Lung (tissue), 12 donors: ENCODE results near the gene INSC. TPM values are rescaled to one million over a fixed set of nuclear protein-coding genes. Genes with fewer than 3 reads are reported as not detected.

Source experiments
- ATAC-seq: fragments of 200-7000 bp; cut with Tn5 transposase; one replicate; pipeline ENCODE4 v1.9.1; 2020; ENCODE audit warnings: moderate number of reproducible peaks; ENCODE audit not compliant: insufficient read depth, low FRiP score
- DNase-seq, 3 donors: peaks; one replicate each; pipeline ENCODE4 v3.0.0-alpha.2; 2013 to 2017
- H3K27ac ChIP-seq, 2 donors: one replicate each; pipeline ENCODE4 v1.5.1; 2013; ENCODE audit warnings: mild to moderate bottlenecking in 2 of 2, moderate library complexity in 2 of 2, control low read depth in 1 of 2, inconsistent platforms in 1 of 2, low read depth in 1 of 2, low read length in 1 of 2
- H3K27me3 ChIP-seq, 3 donors: one replicate each; pipeline ENCODE4 v1.5.1; 2013; ENCODE audit warnings: low read length in 2 of 3; ENCODE audit not compliant: control insufficient read depth in 3 of 3, insufficient read depth in 3 of 3
- H3K36me3 ChIP-seq, 4 donors: one replicate each; pipeline ENCODE4 v1.5.1; 2013; ENCODE audit warnings: low read length in 4 of 4, mild to moderate bottlenecking in 1 of 4, moderate library complexity in 1 of 4; ENCODE audit not compliant: control insufficient read depth in 4 of 4, insufficient read depth in 4 of 4
- H3K4me1 ChIP-seq, 5 donors: one replicate each; pipeline ENCODE4 v1.5.1; 2013; ENCODE audit warnings: low read length in 5 of 5, mild to moderate bottlenecking in 2 of 5, moderate library complexity in 1 of 5; ENCODE audit not compliant: control insufficient read depth in 5 of 5, insufficient read depth in 5 of 5
- H3K4me3 ChIP-seq: one replicate; pipeline ENCODE4 v1.5.1; 2013; ENCODE audit warnings: mild to moderate bottlenecking, control low read depth, moderate library complexity
- H3K9ac ChIP-seq, 2 donors: one replicate each; pipeline ENCODE4 v1.5.1; 2013; ENCODE audit warnings: low read length in 2 of 2, control low read depth in 1 of 2; ENCODE audit not compliant: insufficient read depth in 1 of 2
- H3K9me3 ChIP-seq, 4 donors: one replicate each; pipeline ENCODE4 v1.5.1; 2013; ENCODE audit warnings: low read length in 3 of 4, mild to moderate bottlenecking in 1 of 4, moderate library complexity in 1 of 4; ENCODE audit not compliant: control insufficient read depth in 4 of 4, insufficient read depth in 3 of 4
- CTCF ChIP-seq: IDR thresholded peaks from 2 replicates; pipeline ENCODE4 v1.5.1; 2012; ENCODE audit warnings: mild to moderate bottlenecking; ENCODE audit errors: control extremely low read depth, extremely low read depth
- WGBS, 2 donors: extraction: QIAGEN DNeasy Blood & Tissue Kit; methylation state at CpG; one replicate each; pipeline ENCODE4 v1.1.7; 2013; 5-methylcytosine and 5-hydroxymethylcytosine counted together
- polyA plus RNA-seq, 2 donors: library from polyadenylated mRNA; stranded (reverse); fragments of 200-250 nt; gene quantifications; one replicate each; pipeline ENCODE4 v1.2.1, GENCODE V29; 2013
- total RNA-seq, 2 donors: library from RNA; depleted of rRNA in 1 of 2; stranded (reverse); fragments of >200 nt in 1 of 2; gene quantifications; one replicate each; pipeline ENCODE4 v1.2.1, GENCODE V29; 2014 to 2021
- donor health status: control.
- donor health status: control.
- donor health status: Bipolar disorder and iron deficiency.
- donor health status: healthy.
- donor health status: DM: yes; HTN: yes; CAD: no.

The INSC gene
- total and polyA plus RNA-seq, 4 donors = 0.49 to 0.91 (median 0.73) TPM

GRCh38 chr11:15101072-15101709, 13.5 kb upstream of the INSC start:
- TF ChIP-seq CTCF = peak; percentile 76
- peaks cover 0 to 3% (median 0%) of the 10 kb centered on the region in 3 donors for H3K27me3 ChIP-seq

GRCh38 chr11:15104166-15104565, 10.6 kb upstream of the INSC start:
- ATAC-seq = no peak
- H3K4me3 ChIP-seq = no peak overlapping the region
- H3K27me3 ChIP-seq = peaks cover 0 to 3% (median 0%) of the 10 kb centered on the region in 3 donors
- no peak overlapping the region for H3K9ac ChIP-seq
- no peaks in the 10 kb centered on the region for H3K36me3 ChIP-seq
- no peaks in the 10 kb centered on the region for H3K4me1 ChIP-seq
- 98 to 100% methylated on average over 2 of the region's 2 CpGs for WGBS, 2 donors
- TF ChIP-seq CTCF = no peak
- no peak overlapping the region for H3K27ac ChIP-seq
- H3K9me3 ChIP-seq = peaks cover 0 to 2% (median under 1%) of the 10 kb centered on the region in 4 donors
- DNase-seq = no peak

More at GRCh38 chr11:15101072-15101709, 13.5 kb upstream of the INSC start:
- ATAC-seq (peak; percentile 67), DNase-seq (peak; percentile 77 to 80 (median 78))
- no peaks in the 10 kb centered on the region for H3K36me3 ChIP-seq
- H3K27ac ChIP-seq = no peak overlapping the region
- 23 to 25% methylated on average over 8 of the region's 8 CpGs for WGBS, 2 donors
- no peaks in the 10 kb centered on the region for H3K4me1 ChIP-seq
- no peak overlapping the region for H3K4me3 ChIP-seq
- no peak overlapping the region for H3K9ac ChIP-seq
- H3K9me3 ChIP-seq = peaks cover 0 to 2% (median under 1%) of the 10 kb centered on the region in 4 donors

- no peak for DNase-seq
- Histone ChIP-seq H3K9ac (no peak overlapping the region), H3K27me3 (no peaks in the 10 kb centered on the region), H3K4me1 (no peaks in the 10 kb centered on the region), H3K27ac (no peak overlapping the region), H3K36me3 (no peaks in the 10 kb centered on the region), H3K9me3 (peaks cover 0 to 2% (median under 1%) of the 10 kb centered on the region in 4 donors), H3K4me3 (no peak overlapping the region)
- WGBS, 2 donors = 81 to 89% methylated on average over 8 of the region's 8 CpGs
- no peak for ATAC-seq
- no peak for TF ChIP-seq CTCF
Observed at GRCh38 chr11:15106201-15106965, 8.3 kb upstream of the INSC start.
